ENCODE data around the gene ENTREP3.

ENTREP3 gene

GRCh38 chr1:155206891-155207805, 48.1 kb downstream of the ENTREP3 start:
- peaks cover 10% of the 10 kb centered on the region for H3K79me2 ChIP-seq (ENCODE audit: control insufficient read depth, insufficient read depth, low read length, unreplicated experiment)
- H3K4me1 ChIP-seq (ENCODE audit: control insufficient read depth, insufficient read depth, low read length, unreplicated experiment), result peaks cover 22% of the 10 kb centered on the region
- peak overlapping the region; percentile 98 for H3K27ac ChIP-seq (ENCODE audit: low read depth, low read length)
- no peaks in the 10 kb centered on the region for H3K36me3 ChIP-seq (ENCODE audit: insufficient read depth, low read length)
- peak overlapping the region; percentile 67 for H2AFZ ChIP-seq (ENCODE audit: low read length, unreplicated experiment)
- peak overlapping the region; percentile 91 for H3K4me3 ChIP-seq (ENCODE audit: low read depth, low read length)
- no peaks in the 10 kb centered on the region for H3K27me3 ChIP-seq (ENCODE audit: insufficient read depth, low read length)

GRCh38 chr1:155205969-155206593, 49.2 kb downstream of the ENTREP3 start:
- 0 out of 2 replicates have a peak, but pooled peaks cover 3% of the 10 kb centered on the region for H3K36me3 ChIP-seq (ENCODE audit: insufficient read depth, low read length)
- H2AFZ ChIP-seq (ENCODE audit: low read length, unreplicated experiment), result no peak overlapping the region
- peaks cover 22% of the 10 kb centered on the region for H3K4me1 ChIP-seq (ENCODE audit: control insufficient read depth, insufficient read depth, low read length, unreplicated experiment)
- no peak overlapping the region for H3K27ac ChIP-seq (ENCODE audit: low read depth, low read length)
- H3K79me2 ChIP-seq (ENCODE audit: control insufficient read depth, insufficient read depth, low read length, unreplicated experiment), result peaks cover 10% of the 10 kb centered on the region
- no peaks in the 10 kb centered on the region for H3K27me3 ChIP-seq (ENCODE audit: insufficient read depth, low read length)
- no peak overlapping the region for H3K4me3 ChIP-seq (ENCODE audit: low read depth, low read length)

GRCh38 chr1:155205035-155205434, 50.2 kb downstream of the ENTREP3 start:
- Histone ChIP-seq H3K4me1 (ENCODE audit: control insufficient read depth, insufficient read depth, low read length, unreplicated experiment) (peaks cover 15% of the 10 kb centered on the region), H3K27ac (ENCODE audit: low read depth, low read length) (no peak overlapping the region), H3K27me3 (ENCODE audit: insufficient read depth, low read length) (no peaks in the 10 kb centered on the region), H2AFZ (ENCODE audit: low read length, unreplicated experiment) (no peak overlapping the region), H3K4me3 (ENCODE audit: low read depth, low read length) (no peak overlapping the region), H3K79me2 (ENCODE audit: control insufficient read depth, insufficient read depth, low read length, unreplicated experiment) (peaks cover 9% of the 10 kb centered on the region), H3K36me3 (ENCODE audit: insufficient read depth, low read length) (peaks cover 7% of the 10 kb centered on the region; the same call in 1 of the 2 replicates)

- Histone ChIP-seq H3K36me3 (ENCODE audit: insufficient read depth, low read length) (peaks cover 7% of the 10 kb centered on the region; the same call in 1 of the 2 replicates), H3K27me3 (ENCODE audit: insufficient read depth, low read length) (no peaks in the 10 kb centered on the region), H3K4me3 (ENCODE audit: low read depth, low read length) (no peak overlapping the region), H2AFZ (ENCODE audit: low read length, unreplicated experiment) (no peak overlapping the region), H3K4me1 (ENCODE audit: control insufficient read depth, insufficient read depth, low read length, unreplicated experiment) (peaks cover 8% of the 10 kb centered on the region), H3K79me2 (ENCODE audit: control insufficient read depth, insufficient read depth, low read length, unreplicated experiment) (peaks cover 5% of the 10 kb centered on the region), H3K27ac (ENCODE audit: low read depth, low read length) (no peak overlapping the region)
These were observed 52.4 kb downstream of the ENTREP3 start for GRCh38 chr1:155202731-155203515.

DNA sequence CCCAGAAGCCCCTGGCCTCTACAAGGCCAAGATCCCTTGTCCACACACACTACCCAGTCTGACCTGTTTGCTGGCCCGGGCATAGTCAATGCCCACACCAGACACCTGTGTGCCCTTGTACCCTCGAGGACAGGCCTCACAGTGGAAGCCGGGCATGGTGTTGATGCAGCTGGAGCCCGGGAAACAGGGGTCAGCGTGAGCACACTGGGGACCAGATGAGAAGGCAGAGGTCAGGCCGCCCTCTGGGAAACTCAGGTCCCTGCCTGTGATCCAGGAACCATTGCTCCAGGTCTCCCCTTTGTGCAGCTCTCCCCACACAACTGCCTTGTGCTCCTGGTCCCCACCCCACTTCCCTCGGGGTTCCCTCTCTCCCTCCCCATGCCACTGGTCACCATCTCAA, 53.1 kb downstream of the ENTREP3 start:
- Histone ChIP-seq H3K36me3 (ENCODE audit: insufficient read depth, low read length) (peaks cover 7% of the 10 kb centered on the region; the same call in 1 of the 2 replicates), H3K4me1 (ENCODE audit: control insufficient read depth, insufficient read depth, low read length, unreplicated experiment) (peaks cover under 1% of the 10 kb centered on the region)

GRCh38 chr1:155200920-155201319, 54.4 kb downstream of the ENTREP3 start:
- Histone ChIP-seq H3K27me3 (ENCODE audit: insufficient read depth, low read length) (no peaks in the 10 kb centered on the region), H3K79me2 (ENCODE audit: control insufficient read depth, insufficient read depth, low read length, unreplicated experiment) (peaks cover 11% of the 10 kb centered on the region), H3K4me3 (ENCODE audit: low read depth, low read length) (no peak overlapping the region), H2AFZ (ENCODE audit: low read length, unreplicated experiment) (no peak overlapping the region), H3K4me1 (ENCODE audit: control insufficient read depth, insufficient read depth, low read length, unreplicated experiment) (peaks cover 11% of the 10 kb centered on the region), H3K27ac (ENCODE audit: low read depth, low read length) (no peak overlapping the region), H3K36me3 (ENCODE audit: insufficient read depth, low read length) (peaks cover 16% of the 10 kb centered on the region; the same call in 1 of the 2 replicates)

More for the DNA sequence above, 53.1 kb downstream of the ENTREP3 start:
- H3K79me2 ChIP-seq (ENCODE audit: control insufficient read depth, insufficient read depth, low read length, unreplicated experiment), result no peaks in the 10 kb centered on the region
- no peak overlapping the region for H3K4me3 ChIP-seq (ENCODE audit: low read depth, low read length)
- H3K27ac ChIP-seq (ENCODE audit: low read depth, low read length), result no peak overlapping the region
- no peaks in the 10 kb centered on the region for H3K27me3 ChIP-seq (ENCODE audit: insufficient read depth, low read length)
- H2AFZ ChIP-seq (ENCODE audit: low read length, unreplicated experiment), result no peak overlapping the region

DNA sequence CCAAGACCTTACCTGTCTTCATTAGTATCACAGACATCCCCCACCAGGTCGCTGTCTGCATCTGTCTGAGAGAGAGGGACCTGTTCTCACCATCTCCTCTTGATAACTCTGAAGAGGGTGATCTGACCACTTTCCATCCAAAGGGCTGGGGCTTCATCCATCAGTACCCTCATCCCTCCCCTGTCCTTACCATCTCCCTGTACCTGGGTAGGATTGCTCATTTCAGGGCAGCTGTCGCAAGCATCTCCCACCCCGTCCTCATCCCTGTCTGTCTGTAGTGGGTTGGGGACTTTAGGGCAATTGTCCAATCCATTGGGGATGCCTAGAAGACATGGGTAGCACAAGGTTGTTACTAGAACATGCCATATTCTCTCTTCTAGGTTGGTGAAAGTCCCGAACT, 55.5 kb downstream of the ENTREP3 start:
- H3K4me3 ChIP-seq (ENCODE audit: low read depth, low read length), result no peak overlapping the region
- peaks cover 16% of the 10 kb centered on the region; the same call in 1 of the 2 replicates for H3K36me3 ChIP-seq (ENCODE audit: insufficient read depth, low read length)
- peaks cover 19% of the 10 kb centered on the region for H3K79me2 ChIP-seq (ENCODE audit: control insufficient read depth, insufficient read depth, low read length, unreplicated experiment)
- peaks cover 17% of the 10 kb centered on the region for H3K4me1 ChIP-seq (ENCODE audit: control insufficient read depth, insufficient read depth, low read length, unreplicated experiment)
- H2AFZ ChIP-seq (ENCODE audit: low read length, unreplicated experiment), result no peak overlapping the region
- H3K27ac ChIP-seq (ENCODE audit: low read depth, low read length), result no peak overlapping the region
- H3K27me3 ChIP-seq (ENCODE audit: insufficient read depth, low read length), result no peaks in the 10 kb centered on the region

GRCh38 chr1:155198547-155198906, 56.8 kb downstream of the ENTREP3 start:
- Histone ChIP-seq H3K4me1 (ENCODE audit: control insufficient read depth, insufficient read depth, low read length, unreplicated experiment) (peaks cover 19% of the 10 kb centered on the region), H3K36me3 (ENCODE audit: insufficient read depth, low read length) (peaks cover 16% of the 10 kb centered on the region; the same call in 1 of the 2 replicates), H2AFZ (ENCODE audit: low read length, unreplicated experiment) (no peak overlapping the region), H3K27me3 (ENCODE audit: insufficient read depth, low read length) (no peaks in the 10 kb centered on the region), H3K4me3 (ENCODE audit: low read depth, low read length) (no peak overlapping the region), H3K79me2 (ENCODE audit: control insufficient read depth, insufficient read depth, low read length, unreplicated experiment) (peaks cover 19% of the 10 kb centered on the region), H3K27ac (ENCODE audit: low read depth, low read length) (no peak overlapping the region)

DNA sequence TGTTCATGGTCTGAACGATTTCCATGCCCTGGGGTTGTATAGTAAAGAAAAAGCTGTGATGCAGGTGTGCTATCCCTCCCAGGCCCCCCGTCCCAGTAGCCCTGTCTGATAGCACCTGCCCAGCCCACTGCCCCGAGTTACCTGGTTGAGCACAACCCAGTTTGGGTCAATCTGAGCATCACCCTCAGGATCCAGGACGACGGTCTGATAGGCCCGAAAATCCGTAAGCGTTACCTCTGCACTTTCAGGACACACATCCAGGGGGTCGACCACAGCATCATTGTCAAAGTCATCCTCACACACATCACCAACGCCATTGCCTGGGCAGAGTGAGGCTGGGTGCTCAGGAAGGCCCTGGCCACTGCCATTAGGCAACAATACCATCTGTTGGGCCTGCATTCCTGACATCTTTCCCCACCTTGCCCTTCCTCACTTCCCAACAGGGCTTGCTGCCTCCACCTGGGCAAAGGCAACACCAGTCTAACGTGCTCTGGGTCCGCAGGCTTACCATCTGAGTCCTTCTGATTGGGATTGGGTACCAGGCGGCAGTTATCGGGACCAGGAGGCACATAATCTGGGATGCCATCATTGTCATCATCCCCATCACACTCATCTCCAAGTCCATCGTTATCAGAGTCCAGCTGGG, 57.3 kb downstream of the ENTREP3 start:
- Histone ChIP-seq H3K27me3 (ENCODE audit: insufficient read depth, low read length) (no peaks in the 10 kb centered on the region), H3K27ac (ENCODE audit: low read depth, low read length) (no peak overlapping the region), H2AFZ (ENCODE audit: low read length, unreplicated experiment) (no peak overlapping the region)

More for the DNA sequence above, 57.3 kb downstream of the ENTREP3 start:
- Histone ChIP-seq H3K79me2 (ENCODE audit: control insufficient read depth, insufficient read depth, low read length, unreplicated experiment) (peaks cover 19% of the 10 kb centered on the region), H3K4me1 (ENCODE audit: control insufficient read depth, insufficient read depth, low read length, unreplicated experiment) (peaks cover 21% of the 10 kb centered on the region), H3K36me3 (ENCODE audit: insufficient read depth, low read length) (peaks cover 16% of the 10 kb centered on the region; the same call in 1 of the 2 replicates), H3K4me3 (ENCODE audit: low read depth, low read length) (no peak overlapping the region)

All from ACC112 (cell line).